Activated naive CD4-positive, alpha-beta T cell treated with anti-CD3 and anti-CD28 coated beads for 36 hours (primary cell): ENCODE measurements around the gene ABI3BP. TPM values are rescaled to one million over a fixed set of nuclear protein-coding genes. Genes with fewer than 3 reads are reported as not detected.

Experiments
- CTCF ChIA-PET: fragments of 350-600 bp; sonication (Branson Sonifier 250); formaldehyde crosslinking; loops from one replicate; lab custom pipeline; 2021; ENCODE audit warnings: antibody characterized with exemption; lab: Charles Lee
- DNase-seq: peaks from one replicate; pipeline ENCODE4 v3.0.0-alpha.2; 2020
- H3K27ac Mint-ChIP-seq: one replicate; pipeline ENCODE4 v1.8.0; 2021; ENCODE audit warnings: mild to moderate bottlenecking, mixed read lengths
- H3K27me3 Mint-ChIP-seq: one replicate; pipeline ENCODE4 v1.8.0; 2021; ENCODE audit warnings: low read depth, mixed read lengths
- H3K36me3 Mint-ChIP-seq: one replicate; pipeline ENCODE4 v1.8.0; 2021; ENCODE audit warnings: low read depth, mixed read lengths
- H3K4me1 Mint-ChIP-seq: one replicate; pipeline ENCODE4 v1.8.0; 2021; ENCODE audit warnings: low read depth, mixed read lengths
- H3K4me3 Mint-ChIP-seq: one replicate; pipeline ENCODE4 v1.8.0; 2021; ENCODE audit warnings: mild to moderate bottlenecking, moderate library complexity, mixed read lengths
- H3K9me3 Mint-ChIP-seq: one replicate; pipeline ENCODE4 v1.8.0; 2021; ENCODE audit warnings: mixed read lengths
- intact Hi-C: fragments of 100-400 bp; cut with micrococcal nuclease; formaldehyde crosslinking; loops from one replicate; pipeline ENCODE4 v1.15.1; 2023
- total RNA-seq, 2 experiments: library from RNA; stranded (reverse); gene quantifications; one replicate each; pipeline ENCODE4 v1.2.3, GENCODE V29; 2021

ABI3BP gene
- total RNA-seq, 2 experiments from 2014 or later = not detected

- intact Hi-C loops = no loop called here
- H3K4me3 Mint-ChIP-seq = no peak overlapping the region
- H3K27me3 Mint-ChIP-seq = no peaks in the 10 kb centered on the region
- no peak overlapping the region for H3K27ac Mint-ChIP-seq
- CTCF ChIA-PET = no interaction called here
- peaks cover 40% of the 10 kb centered on the region for H3K36me3 Mint-ChIP-seq
- no peaks in the 10 kb centered on the region for H3K4me1 Mint-ChIP-seq
- no peaks in the 10 kb centered on the region for H3K9me3 Mint-ChIP-seq
- no peak for DNase-seq
Observed at GRCh38 chr3:100748967-100749366, 244.3 kb downstream of the ABI3BP start.

GRCh38 chr3:100748220-100748619, 245.0 kb downstream of the ABI3BP start:
- H3K27ac Mint-ChIP-seq = no peak overlapping the region
- H3K4me3 Mint-ChIP-seq = no peak overlapping the region
- CTCF ChIA-PET = no interaction called here
- no peaks in the 10 kb centered on the region for H3K9me3 Mint-ChIP-seq
- H3K27me3 Mint-ChIP-seq = no peaks in the 10 kb centered on the region
- no peaks in the 10 kb centered on the region for H3K4me1 Mint-ChIP-seq
- DNase-seq = no peak
- peaks cover 36% of the 10 kb centered on the region for H3K36me3 Mint-ChIP-seq
- intact Hi-C loops = no loop called here

GRCh38 chr3:100746092-100746491, 247.1 kb downstream of the ABI3BP start:
- no peak overlapping the region for H3K4me3 Mint-ChIP-seq
- no peaks in the 10 kb centered on the region for H3K4me1 Mint-ChIP-seq
- H3K9me3 Mint-ChIP-seq = no peaks in the 10 kb centered on the region
- no peak for DNase-seq
- no peak overlapping the region for H3K27ac Mint-ChIP-seq
- CTCF ChIA-PET = interaction anchor here (1.0 to 1.1 kb wide), 2 partner anchors 26 to 429 kb away, joined by 3 to 4 read pairs; no protein-coding TSS in a partner anchor
- peaks cover 32% of the 10 kb centered on the region for H3K36me3 Mint-ChIP-seq
- H3K27me3 Mint-ChIP-seq = no peaks in the 10 kb centered on the region
- intact Hi-C loops = no loop called here

- CTCF ChIA-PET = interaction anchor here (1.1 kb wide), 1 partner anchor 27 kb away, joined by 4 read pairs; no protein-coding TSS in a partner anchor
- Mint-ChIP-seq H3K4me1 (no peaks in the 10 kb centered on the region), H3K36me3 (peaks cover 30% of the 10 kb centered on the region), H3K4me3 (no peak overlapping the region), H3K9me3 (no peaks in the 10 kb centered on the region), H3K27me3 (no peaks in the 10 kb centered on the region), H3K27ac (no peak overlapping the region)
- DNase-seq = no peak
- intact Hi-C loops = no loop called here
Observed at GRCh38 chr3:100745617-100746016, 247.6 kb downstream of the ABI3BP start.

- Mint-ChIP-seq H3K9me3 (no peaks in the 10 kb centered on the region), H3K4me3 (no peak overlapping the region), H3K27me3 (no peaks in the 10 kb centered on the region), H3K4me1 (no peaks in the 10 kb centered on the region), H3K27ac (no peak overlapping the region), H3K36me3 (peaks cover 26% of the 10 kb centered on the region)
- intact Hi-C loops = no loop called here
- no peak for DNase-seq
- CTCF ChIA-PET = no interaction called here
Observed at GRCh38 chr3:100744671-100745070, 248.6 kb downstream of the ABI3BP start.

GRCh38 chr3:100743535-100743934, 249.7 kb downstream of the ABI3BP start:
- no peaks in the 10 kb centered on the region for H3K9me3 Mint-ChIP-seq
- CTCF ChIA-PET = interaction anchor here (0.9 kb wide), 1 partner anchor 134 kb away, joined by 8 read pairs; no protein-coding TSS in a partner anchor
- H3K36me3 Mint-ChIP-seq = peaks cover 25% of the 10 kb centered on the region
- H3K27me3 Mint-ChIP-seq = no peaks in the 10 kb centered on the region
- DNase-seq = no peak
- H3K4me3 Mint-ChIP-seq = no peak overlapping the region
- intact Hi-C loops = no loop called here
- no peaks in the 10 kb centered on the region for H3K4me1 Mint-ChIP-seq
- H3K27ac Mint-ChIP-seq = no peak overlapping the region

- no peak overlapping the region for H3K27ac Mint-ChIP-seq
- intact Hi-C loops = no loop called here
- DNase-seq = no peak
Observed at GRCh38 chr3:100740207-100740606, 253.0 kb downstream of the ABI3BP start.

GRCh38 chr3:100737334-100737733, 255.9 kb downstream of the ABI3BP start:
- H3K4me1 Mint-ChIP-seq = no peaks in the 10 kb centered on the region
- H3K36me3 Mint-ChIP-seq = peaks cover 18% of the 10 kb centered on the region
- H3K4me3 Mint-ChIP-seq = no peak overlapping the region
- no peak for DNase-seq
- CTCF ChIA-PET = interaction anchor here (0.6 kb wide), 1 partner anchor 420 kb away, joined by 3 read pairs; no protein-coding TSS in a partner anchor
- H3K27ac Mint-ChIP-seq = no peak overlapping the region
- intact Hi-C loops = loop anchor here (2.0 to 5.0 kb wide), 2 partner anchors 59 to 645 kb away; no protein-coding TSS in a partner anchor
- no peaks in the 10 kb centered on the region for H3K27me3 Mint-ChIP-seq
- H3K9me3 Mint-ChIP-seq = no peaks in the 10 kb centered on the region

More at GRCh38 chr3:100740207-100740606, 253.0 kb downstream of the ABI3BP start:
- H3K36me3 Mint-ChIP-seq = peaks cover 15% of the 10 kb centered on the region
- no peak overlapping the region for H3K4me3 Mint-ChIP-seq
- no peaks in the 10 kb centered on the region for H3K27me3 Mint-ChIP-seq
- H3K9me3 Mint-ChIP-seq = no peaks in the 10 kb centered on the region
- CTCF ChIA-PET = interaction anchor here (0.8 to 1.6 kb wide), 2 partner anchors 27 to 277 kb away, joined by 4 to 5 read pairs; no protein-coding TSS in a partner anchor
- no peaks in the 10 kb centered on the region for H3K4me1 Mint-ChIP-seq

GRCh38 chr3:100732435-100732834, 260.8 kb downstream of the ABI3BP start:
- no peak overlapping the region for H3K27ac Mint-ChIP-seq

GRCh38 chr3:100730524-100730923, 262.7 kb downstream of the ABI3BP start:
- DNase-seq = no peak
- Mint-ChIP-seq H3K4me1 (peaks cover 13% of the 10 kb centered on the region), H3K36me3 (peaks cover 32% of the 10 kb centered on the region), H3K27me3 (no peaks in the 10 kb centered on the region), H3K9me3 (no peaks in the 10 kb centered on the region), H3K4me3 (no peak overlapping the region), H3K27ac (no peak overlapping the region)
- intact Hi-C loops = no loop called here
- CTCF ChIA-PET = no interaction called here

More at GRCh38 chr3:100732435-100732834, 260.8 kb downstream of the ABI3BP start:
- Mint-ChIP-seq H3K4me1 (peaks cover 2% of the 10 kb centered on the region), H3K4me3 (no peak overlapping the region), H3K27me3 (no peaks in the 10 kb centered on the region), H3K36me3 (peaks cover 24% of the 10 kb centered on the region), H3K9me3 (no peaks in the 10 kb centered on the region)
- intact Hi-C loops = no loop called here
- CTCF ChIA-PET = no interaction called here
- DNase-seq = no peak

- intact Hi-C loops = no loop called here
- no peak for DNase-seq
- CTCF ChIA-PET = interaction anchor here (0.9 to 1.2 kb wide), 3 partner anchors 12 to 16 kb away, joined by 3 to 4 read pairs (median 3); no protein-coding TSS in a partner anchor
- Mint-ChIP-seq H3K4me1 (peaks cover 13% of the 10 kb centered on the region), H3K36me3 (peaks cover 37% of the 10 kb centered on the region), H3K27me3 (no peaks in the 10 kb centered on the region), H3K9me3 (no peaks in the 10 kb centered on the region), H3K4me3 (no peak overlapping the region), H3K27ac (no peak overlapping the region)
Observed at GRCh38 chr3:100726706-100727105, 266.5 kb downstream of the ABI3BP start.

GRCh38 chr3:100725935-100726513, 267.2 kb downstream of the ABI3BP start:
- Mint-ChIP-seq H3K4me3 (no peak overlapping the region), H3K36me3 (peaks cover 43% of the 10 kb centered on the region), H3K27me3 (no peaks in the 10 kb centered on the region), H3K4me1 (peaks cover 13% of the 10 kb centered on the region), H3K9me3 (no peaks in the 10 kb centered on the region), H3K27ac (no peak overlapping the region)
- CTCF ChIA-PET = interaction anchor here (0.6 to 1.2 kb wide), 4 partner anchors 12 to 831 kb away, joined by 3 to 4 read pairs (median 3); no protein-coding TSS in a partner anchor
- intact Hi-C loops = no loop called here
- DNase-seq = no peak

GRCh38 chr3:100720426-100720825, 272.8 kb downstream of the ABI3BP start:
- H3K27me3 Mint-ChIP-seq = no peaks in the 10 kb centered on the region
- no peak overlapping the region for H3K27ac Mint-ChIP-seq
- no peak for DNase-seq
- no peak overlapping the region for H3K4me3 Mint-ChIP-seq
- intact Hi-C loops = no loop called here
- H3K36me3 Mint-ChIP-seq = peaks cover 42% of the 10 kb centered on the region
- peaks cover 23% of the 10 kb centered on the region for H3K4me1 Mint-ChIP-seq
- CTCF ChIA-PET = no interaction called here
- no peaks in the 10 kb centered on the region for H3K9me3 Mint-ChIP-seq
